ENCODE data around the gene ZNF200. TPM values are rescaled to one million over a fixed set of nuclear protein-coding genes. Genes with fewer than 3 reads are reported as not detected.

ZNF200 gene
- total and polyA plus RNA-seq, 9 donors, result 4.8 to 9.2 (median 7.5) TPM

DNA sequence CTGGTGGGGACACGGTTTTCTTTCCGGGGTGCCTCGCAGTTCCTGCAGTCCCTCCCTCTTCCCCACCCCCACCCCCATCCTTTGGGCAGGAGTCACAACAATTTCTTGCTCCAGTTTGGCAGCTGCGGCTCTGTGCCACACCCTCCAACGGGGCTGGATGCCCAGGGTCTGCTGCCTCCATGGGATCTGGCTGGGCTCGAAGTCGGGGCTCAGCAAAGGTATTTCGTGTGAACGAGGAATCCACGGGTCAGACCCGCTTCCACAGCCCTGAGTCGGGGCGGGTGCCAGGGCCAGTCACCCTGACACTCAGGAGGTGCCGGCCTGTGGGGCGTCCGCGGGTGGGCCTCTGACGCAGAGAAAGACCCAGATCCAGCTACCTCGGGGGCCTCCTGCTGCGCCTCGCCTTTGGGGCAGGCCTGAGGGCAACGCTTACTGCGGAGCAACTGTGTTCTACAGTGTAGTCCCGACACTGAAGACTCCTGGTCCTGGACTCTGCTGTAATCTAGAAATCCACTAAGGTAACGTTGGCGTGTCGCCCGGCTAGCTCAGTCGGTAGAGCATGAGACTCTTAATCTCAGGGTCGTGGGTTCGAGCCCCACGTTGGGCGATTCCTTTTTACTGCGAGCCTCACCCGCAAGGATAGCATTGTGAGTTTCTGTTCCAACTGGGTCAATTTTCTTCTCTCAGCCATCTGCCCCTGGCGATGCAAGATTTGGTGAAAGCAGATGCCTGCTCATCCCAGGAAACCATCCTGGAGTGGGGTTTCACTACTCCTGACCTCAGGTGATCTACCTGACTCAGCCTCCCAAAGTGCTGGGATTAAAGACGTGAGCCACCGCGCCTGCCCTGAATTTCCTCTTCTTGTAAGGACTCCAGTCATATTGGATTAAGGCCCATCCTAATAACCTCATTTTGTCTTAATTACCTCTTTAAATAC is 59.5 kb downstream of the ZNF200 start:
- Histone ChIP-seq H3K27ac (no peak overlapping the region), H3K36me3 (no peaks in the 10 kb centered on the region), H3K27me3 (peaks cover 12% of the 10 kb centered on the region), H3K4me3 (no peak overlapping the region), H3K4me1 (ENCODE audit: insufficient read depth) (peaks cover under 1% of the 10 kb centered on the region), H3K9me3 (no peaks in the 10 kb centered on the region)
- TF ChIP-seq CTCF (IDR thresholded peaks at IDR 0.05) (no peak), EP300 (IDR thresholded peaks at IDR 0.05) (no peak), POLR2A (IDR thresholded peaks at IDR 0.05) (no peak)
- DNase-seq, result no peak
- 8 to 14% (median 10%) methylated on average over 39 of the region's 39 CpGs for WGBS, 3 donors
- intact Hi-C loops (cut with DNase I), result no loop called here

DNA sequence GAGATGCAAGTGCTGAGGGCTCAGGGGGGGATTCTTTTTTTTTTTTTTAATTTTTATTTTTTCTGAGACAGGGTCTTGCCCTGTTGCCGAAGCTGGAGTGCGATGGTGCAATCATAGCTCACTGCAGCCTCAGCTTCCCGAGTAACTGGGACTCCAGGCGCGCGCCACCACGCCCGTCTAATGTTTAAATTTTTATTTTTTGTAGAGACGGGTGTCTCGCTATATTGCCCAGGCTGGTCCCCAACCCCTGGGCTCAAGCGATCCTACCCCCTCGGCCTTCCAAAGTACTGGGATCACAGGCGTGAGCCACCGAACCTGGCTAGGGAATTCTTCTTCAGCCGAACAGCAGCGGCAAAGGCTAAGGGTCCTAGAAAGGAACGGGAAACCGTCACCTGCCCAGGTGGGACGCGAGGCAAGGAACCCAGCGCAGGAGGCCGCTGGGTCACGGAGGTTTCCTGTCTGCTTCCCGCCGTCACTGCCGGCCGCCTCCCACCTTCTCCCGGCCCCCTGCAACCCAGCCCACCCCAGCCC is 60.3 kb downstream of the ZNF200 start:
- H3K4me1 ChIP-seq (ENCODE audit: insufficient read depth), result peaks cover 1% of the 10 kb centered on the region
- TF ChIP-seq EP300 (IDR thresholded peaks at IDR 0.05) (no peak), POLR2A (IDR thresholded peaks at IDR 0.05) (no peak), CTCF (IDR thresholded peaks at IDR 0.05) (no peak)
- no peak overlapping the region for H3K27ac ChIP-seq
- no peaks in the 10 kb centered on the region for H3K9me3 ChIP-seq
- DNase-seq, result no peak
- WGBS, 3 donors, result 16 to 24% (median 17%) methylated on average over 27 to 28 of the region's 28 CpGs
- H3K36me3 ChIP-seq, result no peaks in the 10 kb centered on the region
- peaks cover 12% of the 10 kb centered on the region for H3K27me3 ChIP-seq
- intact Hi-C loops (cut with DNase I), result no loop called here
- H3K4me3 ChIP-seq, result no peak overlapping the region

- peaks cover 12% of the 10 kb centered on the region for H3K27me3 ChIP-seq
- 6 to 7% (median 6%) methylated on average over 24 of the region's 24 CpGs for WGBS, 3 donors
- DNase-seq, result no peak
These were observed 60.9 kb downstream of the ZNF200 start for GRCh38 chr16:3173892-3174617.

More at GRCh38 chr16:3173892-3174617, 60.9 kb downstream of the ZNF200 start:
- Histone ChIP-seq H3K36me3 (no peaks in the 10 kb centered on the region), H3K9me3 (no peaks in the 10 kb centered on the region), H3K27ac (no peak overlapping the region), H3K4me3 (no peak overlapping the region), H3K4me1 (ENCODE audit: insufficient read depth) (peaks cover 1% of the 10 kb centered on the region)
- TF ChIP-seq POLR2A (IDR thresholded peaks at IDR 0.05), result no peak
- intact Hi-C loops (cut with DNase I), result no loop called here

Other genes with a start within 250 kb of the ZNF200 start
- gene CLDN9, start 222.2 kb downstream of the ZNF200 start, total RNA-seq, result under 1 TPM in 4 of 7 donors, not detected in 3; 0.11 to 0.24 (median 0.19) TPM
- gene CLDN9, start 222.2 kb downstream of the ZNF200 start, polyA plus RNA-seq, result not detected
- 1 to 10 TPM in 1 of 7 donors, not detected in 6; 1.8 TPM for gene CLDN6, start 217.0 kb downstream of the ZNF200 start, total RNA-seq
- not detected for gene CLDN6, start 217.0 kb downstream of the ZNF200 start, polyA plus RNA-seq
- gene TNFRSF12A, start 214.8 kb downstream of the ZNF200 start, total RNA-seq, result 10 to 100 TPM in 2 of 7 donors, 1 to 10 TPM in 5; 3.7 to 52.5 (median 8.6) TPM
- gene TNFRSF12A, start 214.8 kb downstream of the ZNF200 start, polyA plus RNA-seq, result 1 to 10 TPM; 7.9 to 8.1 TPM
- gene HCFC1R1, start 211.2 kb downstream of the ZNF200 start, total RNA-seq, result 10 to 100 TPM; 15.9 to 73.1 (median 55.1) TPM
- 10 to 100 TPM; 27.5 to 82.0 TPM for gene HCFC1R1, start 211.2 kb downstream of the ZNF200 start, polyA plus RNA-seq
- gene THOC6, start 211.1 kb downstream of the ZNF200 start, total RNA-seq, result 10 to 100 TPM in 6 of 7 donors, 1 to 10 TPM in 1; 6.7 to 21.0 (median 15.6) TPM
- gene THOC6, start 211.1 kb downstream of the ZNF200 start, polyA plus RNA-seq, result 10 to 100 TPM in 1 of 2 donors, 1 to 10 TPM in 1; 3.5 to 14.3 TPM
- gene BICDL2, start 198.2 kb downstream of the ZNF200 start, total RNA-seq, result 10 to 100 TPM in 1 of 7 donors, 1 to 10 TPM in 2, under 1 TPM in 2, not detected in 2; 0.89 to 21.9 (median 1.7) TPM
- gene BICDL2, start 198.2 kb downstream of the ZNF200 start, polyA plus RNA-seq, result under 1 TPM in 1 of 2 donors, not detected in 1; 0.02 TPM
- under 1 TPM in 6 of 7 donors, not detected in 1; 0.15 to 0.72 (median 0.61) TPM for gene MMP25, start 188.6 kb downstream of the ZNF200 start, total RNA-seq
- under 1 TPM; 0.17 to 0.59 TPM for gene MMP25, start 188.6 kb downstream of the ZNF200 start, polyA plus RNA-seq
- 10 to 100 TPM in 4 of 7 donors, 1 to 10 TPM in 3; 3.8 to 24.7 (median 10.6) TPM for gene IL32, start 169.5 kb downstream of the ZNF200 start, total RNA-seq
- gene IL32, start 169.5 kb downstream of the ZNF200 start, polyA plus RNA-seq, result 10 to 100 TPM; 23.9 to 54.9 TPM
- gene ZSCAN10, start 135.9 kb downstream of the ZNF200 start, total RNA-seq, result under 1 TPM in 2 of 7 donors, not detected in 5; 0.47 to 0.69 TPM
- gene ZSCAN10, start 135.9 kb downstream of the ZNF200 start, polyA plus RNA-seq, result under 1 TPM in 1 of 2 donors, not detected in 1; 0.06 TPM
- gene ZNF205, start 122.6 kb downstream of the ZNF200 start, total RNA-seq, result 10 to 100 TPM; 10.7 to 16.3 (median 15.6) TPM
- gene ZNF205, start 122.6 kb downstream of the ZNF200 start, polyA plus RNA-seq, result 10 to 100 TPM in 1 of 2 donors, 1 to 10 TPM in 1; 3.0 to 22.1 TPM
- 10 to 100 TPM in 5 of 7 donors, 1 to 10 TPM in 2; 4.7 to 18.9 (median 12.2) TPM for gene ZNF213, start 100.1 kb downstream of the ZNF200 start, total RNA-seq
- 10 to 100 TPM in 1 of 2 donors, under 1 TPM in 1; 0.95 to 10.7 TPM for gene ZNF213, start 100.1 kb downstream of the ZNF200 start, polyA plus RNA-seq
- gene OR1F1, start 47.0 kb downstream of the ZNF200 start, total RNA-seq, result not detected
- gene OR1F1, start 47.0 kb downstream of the ZNF200 start, polyA plus RNA-seq, result not detected
- under 1 TPM; 0.20 to 0.84 (median 0.46) TPM for gene MEFV, start 21.5 kb upstream of the ZNF200 start, total RNA-seq
- under 1 TPM; 0.11 to 0.53 TPM for gene MEFV, start 21.5 kb upstream of the ZNF200 start, polyA plus RNA-seq
- gene ZNF263, start 48.3 kb upstream of the ZNF200 start, total RNA-seq, result 10 to 100 TPM; 32.1 to 46.1 (median 35.8) TPM
- 10 to 100 TPM; 31.2 to 33.2 TPM for gene ZNF263, start 48.3 kb upstream of the ZNF200 start, polyA plus RNA-seq
- gene TIGD7, start 70.3 kb upstream of the ZNF200 start, total RNA-seq, result 10 to 100 TPM in 5 of 7 donors, 1 to 10 TPM in 2; 5.2 to 16.1 (median 13.7) TPM
- gene TIGD7, start 70.3 kb upstream of the ZNF200 start, polyA plus RNA-seq, result 10 to 100 TPM; 10.8 to 10.9 TPM
- gene ZNF75A, start 70.3 kb upstream of the ZNF200 start, total RNA-seq, result 10 to 100 TPM; 17.5 to 50.1 (median 34.3) TPM
- gene ZNF75A, start 70.3 kb upstream of the ZNF200 start, polyA plus RNA-seq, result 10 to 100 TPM; 20.6 to 26.3 TPM
- under 1 TPM in 6 of 7 donors, not detected in 1; 0.20 to 0.50 (median 0.33) TPM for gene OR2C1, start 120.7 kb upstream of the ZNF200 start, total RNA-seq
- gene OR2C1, start 120.7 kb upstream of the ZNF200 start, polyA plus RNA-seq, result under 1 TPM; 0.06 to 0.30 TPM
- 10 to 100 TPM in 1 of 7 donors, 1 to 10 TPM in 6; 8.0 to 11.9 (median 8.9) TPM for gene ZSCAN32, start 165.8 kb upstream of the ZNF200 start, total RNA-seq
- 10 to 100 TPM in 1 of 2 donors, 1 to 10 TPM in 1; 8.8 to 15.4 TPM for gene ZSCAN32, start 165.8 kb upstream of the ZNF200 start, polyA plus RNA-seq
- gene ZNF174, start 166.1 kb upstream of the ZNF200 start, total RNA-seq, result 10 to 100 TPM; 10.5 to 17.4 (median 15.1) TPM
- 10 to 100 TPM; 10.9 to 22.2 TPM for gene ZNF174, start 166.1 kb upstream of the ZNF200 start, polyA plus RNA-seq
- gene ZNF597, start 208.3 kb upstream of the ZNF200 start, total RNA-seq, result 1 to 10 TPM; 1.8 to 3.8 (median 3.0) TPM
- gene ZNF597, start 208.3 kb upstream of the ZNF200 start, polyA plus RNA-seq, result 1 to 10 TPM; 1.6 to 3.8 TPM
- gene NAA60, start 208.5 kb upstream of the ZNF200 start, total RNA-seq, result 10 to 100 TPM; 16.6 to 46.4 (median 40.8) TPM
- gene NAA60, start 208.5 kb upstream of the ZNF200 start, polyA plus RNA-seq, result 100 to 1,000 TPM in 1 of 2 donors, 10 to 100 TPM in 1; 33.1 to 106 TPM